ENCODE data around the gene CALML3.

DNA sequence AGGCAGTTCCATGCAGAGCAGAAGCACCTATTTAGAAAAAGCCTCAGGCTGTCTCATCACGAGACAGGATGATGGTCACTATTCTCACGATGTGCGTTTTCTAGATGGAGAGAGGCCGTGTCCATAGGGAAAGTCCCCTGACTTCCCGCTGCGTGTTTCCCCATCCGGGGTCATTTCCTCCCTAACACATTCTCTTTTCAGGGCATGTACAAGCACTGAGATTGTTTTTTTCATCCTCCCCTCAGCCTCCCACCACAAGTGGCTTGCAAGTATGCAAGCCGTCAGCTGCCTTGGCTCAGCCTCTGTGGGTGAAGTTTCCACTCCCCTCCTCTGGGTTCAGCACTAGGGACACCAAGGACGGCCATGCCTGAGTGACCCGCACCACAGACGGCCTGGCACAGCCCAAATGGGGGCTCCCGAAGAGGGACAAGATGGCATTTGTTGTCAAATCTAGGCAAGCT, 22.7 kb upstream of the CALML3 start:
- TF ChIP-seq GATA2 (IDR thresholded peaks at IDR 0.05; ENCODE audit: low read depth, low read length) (no peak), GATA3 (IDR thresholded peaks at IDR 0.05; ENCODE audit: low read depth, low read length) (no peak)

All from SH-SY5Y (cell line).